ENCODE data around the gene BMP3.
A peak's percentile ranks its signal among the peaks of the same experiment; 100 is the strongest.
"Not testable (repeated sequence)": the region's sequence is repeated elsewhere in the genome, so short reads cannot be mapped to it uniquely, and the experiment has no call there.

BMP3 gene

GRCh38 chr4:81030061-81030980 is at the start of gene BMP3:
BMP3 (plus strand) TSS chr4:81030708; CDS start chr4:81031285, 577 bp downstream.
- DNase-seq: no peak

- DNase-seq: no peak
These were observed 44.5 kb upstream of the BMP3 start for GRCh38 chr4:80986011-80986410.

GRCh38 chr4:80989921-80990544 is 40.5 kb upstream of the BMP3 start:
- DNase-seq: peak; percentile 57

GRCh38 chr4:80990851-80991250 is 39.7 kb upstream of the BMP3 start:
- DNase-seq: no peak

GRCh38 chr4:80999943-81000342 is 30.6 kb upstream of the BMP3 start:
- DNase-seq: no peak

- DNase-seq: no peak
These were observed 26.9 kb upstream of the BMP3 start for GRCh38 chr4:81003597-81004111.

- no peak for DNase-seq
These were observed 23.1 kb upstream of the BMP3 start for GRCh38 chr4:81007417-81007816.

GRCh38 chr4:81016566-81016965 is 13.9 kb upstream of the BMP3 start:
- DNase-seq: not testable (repeated sequence)

- DNase-seq: no peak
These were observed 11.5 kb upstream of the BMP3 start for GRCh38 chr4:81019006-81019405.

- no peak for DNase-seq
These were observed 9.2 kb upstream of the BMP3 start for GRCh38 chr4:81021142-81021944.

- DNase-seq: no peak
These were observed 8.5 kb upstream of the BMP3 start for GRCh38 chr4:81021981-81022380.

GRCh38 chr4:81023484-81023883 is 7.0 kb upstream of the BMP3 start:
- no peak for DNase-seq

- DNase-seq: no peak
These were observed 678 bp downstream of the BMP3 start for GRCh38 chr4:81030981-81031791.

- DNase-seq: no peak
These were observed 1.5 kb downstream of the BMP3 start for GRCh38 chr4:81031796-81032551.

GRCh38 chr4:81032771-81033684 is 2.5 kb downstream of the BMP3 start:
- no peak for DNase-seq

- no peak for DNase-seq
These were observed 8.3 kb downstream of the BMP3 start for GRCh38 chr4:81038636-81039350.

GRCh38 chr4:81039351-81039972 is 9.0 kb downstream of the BMP3 start:
- no peak for DNase-seq

GRCh38 chr4:81040012-81040659 is 9.6 kb downstream of the BMP3 start:
- peak; percentile 39 for DNase-seq
